ACC112 (cell line): Measurements from ENCODE around the gene DNMT3L.

Experiments
- H2AFZ ChIP-seq: fragments of 200-600 bp; sonication (generic); one replicate; pipeline ENCODE4 v1.6.0; 2017; ENCODE audit warnings: antibody characterized with exemption, low read length; ENCODE audit not compliant: unreplicated experiment
- H3K27ac ChIP-seq: fragments of 200-600 bp; sonication (generic); 2 replicates; pipeline ENCODE4 v1.5.1; 2014; ENCODE audit warnings: low read depth, mild to moderate bottlenecking, antibody characterized with exemption, low read length, moderate library complexity
- H3K27me3 ChIP-seq: fragments of 200-600 bp; sonication (generic); 2 replicates; pipeline ENCODE4 v1.6.1; 2014; ENCODE audit warnings: mild to moderate bottlenecking, antibody characterized with exemption, low read length, moderate library complexity, mixed read lengths; ENCODE audit not compliant: insufficient read depth
- H3K36me3 ChIP-seq: fragments of 200-600 bp; sonication (generic); 2 replicates; pipeline ENCODE4 v1.6.1; 2016; ENCODE audit warnings: mild to moderate bottlenecking, antibody characterized with exemption, low read length, moderate library complexity, mixed read lengths; ENCODE audit not compliant: insufficient read depth
- H3K4me1 ChIP-seq: fragments of 200-600 bp; sonication (generic); one replicate; pipeline ENCODE4 v1.6.1; 2016; ENCODE audit warnings: low read length, mixed read lengths; ENCODE audit not compliant: insufficient read depth, unreplicated experiment, control insufficient read depth
- H3K4me3 ChIP-seq: fragments of 200-600 bp; sonication (generic); 2 replicates; pipeline ENCODE4 v1.5.1; 2014; ENCODE audit warnings: mild to moderate bottlenecking, low read depth, low read length
- H3K79me2 ChIP-seq: fragments of 200-600 bp; sonication (generic); one replicate; pipeline ENCODE4 v1.6.0; 2016; ENCODE audit warnings: low read length; ENCODE audit not compliant: control insufficient read depth, unreplicated experiment, insufficient read depth

The DNMT3L gene

GRCh38 chr21:44273046-44273445 lies 11.3 kb upstream of the DNMT3L start:
- H3K27me3 ChIP-seq: peaks cover 12% of the 10 kb centered on the region; the same call in 1 of the 2 replicates
- no peaks in the 10 kb centered on the region for H3K79me2 ChIP-seq
- H3K36me3 ChIP-seq: no peaks in the 10 kb centered on the region
- no peak overlapping the region for H3K27ac ChIP-seq
- no peak overlapping the region for H3K4me3 ChIP-seq
- H3K4me1 ChIP-seq: no peaks in the 10 kb centered on the region
- no peak overlapping the region for H2AFZ ChIP-seq

- Histone ChIP-seq H2AFZ (no peak overlapping the region), H3K4me1 (no peaks in the 10 kb centered on the region), H3K36me3 (no peaks in the 10 kb centered on the region), H3K79me2 (no peaks in the 10 kb centered on the region), H3K4me3 (no peak overlapping the region), H3K27me3 (peaks cover 12% of the 10 kb centered on the region; the same call in 1 of the 2 replicates), H3K27ac (no peak overlapping the region)
Measured at GRCh38 chr21:44272284-44272858, 10.7 kb upstream of the DNMT3L start.

DNA sequence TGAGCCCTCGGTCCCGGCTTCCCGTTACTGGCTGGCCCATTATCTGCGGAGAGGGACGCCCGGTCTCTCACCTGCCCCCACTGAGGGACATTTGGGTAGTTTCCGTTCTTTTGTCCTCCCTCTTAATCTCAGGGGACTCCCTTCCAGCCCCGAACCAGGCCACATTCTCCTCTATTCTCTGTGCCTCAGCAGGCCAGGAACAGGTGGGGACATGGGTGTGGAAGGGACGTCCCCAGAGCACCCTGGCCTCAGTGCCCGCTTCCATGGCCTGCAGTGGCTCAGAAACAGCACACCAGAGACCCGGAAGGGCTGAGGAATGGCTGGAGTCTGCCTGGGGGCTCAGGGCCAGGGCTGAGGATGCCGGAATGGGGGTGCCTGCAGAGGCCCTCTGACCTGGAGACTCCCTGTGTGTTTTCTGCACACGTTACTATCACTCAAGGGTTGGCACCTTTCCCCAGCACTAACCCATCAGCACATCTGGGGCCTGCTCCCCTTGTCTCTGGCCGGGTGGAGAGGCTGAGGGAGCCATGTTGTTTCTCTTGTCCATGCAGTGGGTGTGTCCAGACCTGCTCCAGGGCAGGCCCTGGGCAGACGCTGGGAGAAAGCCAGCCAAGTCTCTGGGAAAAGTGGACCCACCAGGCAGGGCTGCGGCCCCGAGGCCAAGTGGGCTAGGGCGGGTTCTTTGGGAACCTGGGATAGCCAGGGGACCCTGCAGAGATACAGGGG lies 10.0 kb upstream of the DNMT3L start:
- H3K4me1 ChIP-seq: no peaks in the 10 kb centered on the region
- H2AFZ ChIP-seq: no peak overlapping the region
- H3K79me2 ChIP-seq: no peaks in the 10 kb centered on the region
- H3K27ac ChIP-seq: no peak overlapping the region
- H3K27me3 ChIP-seq: peaks cover 12% of the 10 kb centered on the region; the same call in 1 of the 2 replicates
- H3K36me3 ChIP-seq: no peaks in the 10 kb centered on the region
- no peak overlapping the region for H3K4me3 ChIP-seq

- no peaks in the 10 kb centered on the region for H3K4me1 ChIP-seq
Measured at GRCh38 chr21:44269090-44269489, 7.4 kb upstream of the DNMT3L start.

DNA sequence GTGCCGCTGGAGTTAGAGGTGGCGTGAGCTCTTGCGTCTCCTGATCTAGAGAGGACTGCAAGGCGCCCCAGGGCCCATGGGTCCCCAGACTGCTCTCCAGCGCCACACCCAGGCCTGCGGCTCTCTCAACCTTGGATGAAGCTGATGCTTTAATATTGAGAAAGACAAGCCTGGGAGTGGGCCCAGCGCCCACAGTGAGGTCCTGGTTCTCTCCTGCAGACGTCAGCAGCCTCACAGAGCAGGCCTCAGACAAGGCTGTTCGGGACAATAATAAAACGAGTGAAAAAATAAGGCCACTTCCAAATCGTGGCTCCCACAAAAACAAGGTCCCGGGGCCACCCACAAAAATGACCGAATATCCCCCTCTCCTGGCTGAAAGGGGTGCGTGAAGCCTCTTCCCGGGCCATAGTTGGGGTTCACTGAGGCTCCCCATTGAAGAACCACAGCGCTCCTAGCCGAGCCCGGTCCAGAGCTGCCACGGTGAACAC lies 6.0 kb upstream of the DNMT3L start:
- no peak overlapping the region for H3K4me3 ChIP-seq
- no peaks in the 10 kb centered on the region for H3K4me1 ChIP-seq
- no peak overlapping the region for H3K27ac ChIP-seq
- no peaks in the 10 kb centered on the region for H3K79me2 ChIP-seq
- H3K27me3 ChIP-seq: no peaks in the 10 kb centered on the region
- no peaks in the 10 kb centered on the region for H3K36me3 ChIP-seq
- H2AFZ ChIP-seq: no peak overlapping the region

More at GRCh38 chr21:44269090-44269489, 7.4 kb upstream of the DNMT3L start:
- Histone ChIP-seq H3K27me3 (peaks cover 4% of the 10 kb centered on the region; the same call in 1 of the 2 replicates), H2AFZ (no peak overlapping the region), H3K79me2 (no peaks in the 10 kb centered on the region), H3K4me3 (no peak overlapping the region), H3K36me3 (no peaks in the 10 kb centered on the region), H3K27ac (no peak overlapping the region)

DNA sequence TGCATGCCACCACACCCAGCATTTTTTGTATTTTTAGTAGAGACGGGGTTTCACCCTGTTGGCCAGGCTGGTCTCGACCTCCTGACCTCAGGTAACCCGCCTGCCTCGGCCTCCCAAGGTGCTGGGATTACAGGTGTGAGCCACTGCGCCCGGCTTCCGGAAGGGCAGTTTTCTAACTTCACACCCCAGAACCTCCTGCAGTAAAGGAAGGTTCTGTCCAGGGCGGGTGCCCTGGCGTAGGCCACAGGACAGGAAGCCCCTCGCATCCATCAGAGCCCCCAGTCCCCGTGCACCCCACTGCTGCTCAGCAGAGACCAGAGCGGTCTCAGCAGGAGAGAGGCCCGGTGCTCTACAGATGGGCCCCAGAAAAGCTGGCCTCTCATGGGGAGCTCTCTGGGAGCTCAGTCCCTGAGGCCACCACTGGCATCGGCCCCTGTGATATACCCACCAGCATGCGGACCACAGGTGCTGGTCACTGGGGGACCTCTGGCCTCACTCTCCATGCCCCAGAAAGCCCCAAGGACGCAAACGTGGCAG lies 4.1 kb upstream of the DNMT3L start:
- Histone ChIP-seq H3K27ac (no peak overlapping the region), H3K4me1 (no peaks in the 10 kb centered on the region), H3K36me3 (no peaks in the 10 kb centered on the region), H3K79me2 (no peaks in the 10 kb centered on the region), H3K27me3 (no peaks in the 10 kb centered on the region), H2AFZ (no peak overlapping the region), H3K4me3 (no peak overlapping the region)

- Histone ChIP-seq H3K27ac (no peak overlapping the region), H2AFZ (no peak overlapping the region), H3K79me2 (no peaks in the 10 kb centered on the region), H3K4me1 (no peaks in the 10 kb centered on the region), H3K36me3 (no peaks in the 10 kb centered on the region), H3K4me3 (no peak overlapping the region), H3K27me3 (no peaks in the 10 kb centered on the region)
Measured at GRCh38 chr21:44263768-44264167, 2.1 kb upstream of the DNMT3L start.

DNA sequence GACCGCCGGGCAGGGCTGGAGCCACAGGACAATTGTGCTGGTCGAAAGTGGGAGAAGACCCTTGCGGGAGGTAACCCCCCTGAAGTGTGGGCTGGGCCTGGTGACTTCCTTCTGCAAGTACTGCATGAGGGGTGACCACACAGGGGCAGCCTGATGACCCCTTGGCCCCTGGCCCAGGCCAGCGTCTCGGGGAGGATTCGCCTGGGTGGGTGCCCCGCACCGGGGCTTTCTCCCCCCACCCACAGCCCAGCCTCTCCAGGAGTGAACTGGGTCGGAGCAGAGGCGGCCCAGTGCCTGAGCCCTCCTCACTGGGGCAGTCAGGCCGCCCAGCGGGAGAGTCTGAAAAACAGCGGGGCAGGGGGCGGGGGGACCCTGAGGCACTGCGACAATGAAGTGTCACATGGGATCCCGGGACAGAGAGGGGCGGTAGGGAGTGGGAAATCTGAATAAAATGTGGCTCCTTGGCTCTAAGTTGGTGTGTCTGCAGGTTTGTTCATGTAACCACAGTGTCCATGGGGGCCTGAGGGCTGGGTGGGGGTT lies 1.6 kb upstream of the DNMT3L start:
- no peaks in the 10 kb centered on the region for H3K4me1 ChIP-seq
- H3K79me2 ChIP-seq: no peaks in the 10 kb centered on the region
- H2AFZ ChIP-seq: no peak overlapping the region
- H3K4me3 ChIP-seq: no peak overlapping the region
- H3K27me3 ChIP-seq: no peaks in the 10 kb centered on the region
- no peak overlapping the region for H3K27ac ChIP-seq
- no peaks in the 10 kb centered on the region for H3K36me3 ChIP-seq

DNA sequence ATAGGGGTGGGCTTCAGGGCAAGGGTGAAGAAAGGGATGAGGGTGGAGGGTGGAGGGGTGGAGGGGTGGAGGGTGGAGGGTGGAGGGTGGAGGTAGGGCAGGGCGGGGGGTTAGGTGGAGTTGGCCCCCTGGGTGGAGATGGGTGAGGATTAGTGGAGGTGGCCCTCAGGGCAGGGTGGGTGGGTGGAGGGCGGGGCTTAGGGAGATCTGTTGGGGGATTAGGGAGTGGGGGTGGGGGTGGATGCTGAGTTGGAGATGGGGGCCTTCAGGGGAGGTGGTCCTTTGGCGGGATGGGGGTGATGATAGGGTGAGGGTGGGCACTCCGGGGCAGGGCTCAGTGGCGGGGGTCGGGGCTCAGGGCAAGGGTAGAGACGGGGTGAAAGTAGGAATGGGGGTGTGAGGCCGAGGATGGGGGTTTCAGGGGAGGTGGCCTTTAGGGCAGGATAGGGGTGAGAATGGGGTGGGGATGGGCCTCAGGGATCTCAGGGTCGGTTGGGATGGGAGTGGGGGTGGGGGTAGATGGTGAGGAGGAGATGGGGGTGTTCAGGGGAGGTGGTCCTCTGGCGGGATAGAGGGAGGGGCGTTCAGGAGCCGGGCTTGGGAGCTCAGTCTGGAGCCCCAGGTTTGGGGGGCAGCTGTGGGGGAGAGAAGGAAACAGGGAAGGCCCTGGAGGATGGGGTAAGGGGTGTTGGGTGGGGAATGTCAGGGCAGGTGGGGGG lies 800 bp upstream of the DNMT3L start:
- no peaks in the 10 kb centered on the region for H3K27me3 ChIP-seq
- H3K27ac ChIP-seq: no peak overlapping the region
- H3K36me3 ChIP-seq: no peaks in the 10 kb centered on the region
- H3K4me3 ChIP-seq: no peak overlapping the region
- no peaks in the 10 kb centered on the region for H3K4me1 ChIP-seq
- no peaks in the 10 kb centered on the region for H3K79me2 ChIP-seq
- H2AFZ ChIP-seq: no peak overlapping the region

DNA sequence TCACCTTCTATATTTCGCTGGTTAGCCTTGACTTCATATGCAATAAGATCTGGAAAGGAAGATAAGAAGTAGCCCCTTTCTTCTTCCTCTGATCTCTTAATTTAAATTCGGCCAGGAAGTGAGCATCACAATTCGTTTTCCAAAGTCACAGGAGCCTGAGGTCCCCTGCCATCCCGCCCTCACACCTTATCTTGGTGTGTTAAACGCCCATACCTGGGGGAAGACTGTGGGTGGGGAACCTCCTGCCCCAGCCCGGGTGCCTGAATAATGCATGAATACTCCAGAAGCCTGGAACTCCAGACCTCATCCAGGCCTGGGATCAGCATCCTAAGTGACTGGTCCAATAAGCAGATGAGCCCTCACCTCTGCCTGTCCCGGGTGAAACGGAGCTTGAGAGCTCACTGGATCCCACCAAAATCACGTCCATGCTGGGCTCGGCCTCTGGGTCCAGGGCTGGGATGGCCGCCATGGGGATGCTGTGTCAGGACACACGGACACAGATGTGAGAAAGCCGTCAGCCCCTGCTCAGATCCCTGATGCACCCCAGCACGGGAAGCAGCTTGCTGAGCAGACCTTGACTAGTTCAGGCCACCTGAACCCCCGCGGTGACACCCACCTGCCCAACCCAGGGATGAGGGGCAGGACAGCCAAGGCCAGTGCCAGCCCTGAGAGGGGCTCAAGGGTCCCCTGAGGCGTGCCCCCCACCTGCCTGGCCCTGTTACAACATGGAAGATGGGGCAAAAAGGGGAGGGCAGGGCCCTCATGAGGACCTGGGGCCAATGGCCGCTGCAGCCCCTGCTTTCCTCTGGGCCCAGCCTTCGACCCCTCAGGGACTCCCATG lies 686 bp downstream of the DNMT3L start:
- H3K79me2 ChIP-seq: no peaks in the 10 kb centered on the region
- H3K36me3 ChIP-seq: no peaks in the 10 kb centered on the region
- H2AFZ ChIP-seq: no peak overlapping the region
- no peaks in the 10 kb centered on the region for H3K27me3 ChIP-seq
- no peak overlapping the region for H3K27ac ChIP-seq
- H3K4me3 ChIP-seq: no peak overlapping the region
- H3K4me1 ChIP-seq: no peaks in the 10 kb centered on the region
